GM12865 (cell line): ENCODE data around the gene ALG13.

ENCODE experiments used
- DNase-seq: peaks from one replicate; pipeline ENCODE4 v3.0.0; 2010; ENCODE audit warnings: low read depth
- H3K4me3 ChIP-seq: 2 replicates; pipeline ENCODE4 v1.5.1; 2011; ENCODE audit warnings: mild to moderate bottlenecking, low read depth, low read length, control low read depth
- CTCF ChIP-seq: IDR thresholded peaks from 2 replicates; pipeline ENCODE4 v1.5.1; 2011; ENCODE audit warnings: low read length, control low read depth, low read depth, inconsistent platforms; ENCODE audit not compliant: insufficient read depth; ENCODE audit errors: missing control alignments

Gene ALG13

GRCh38 chrX:111695297-111695880 lies 14.4 kb downstream of the ALG13 start:
- TF ChIP-seq CTCF, result no peak
- no peak for DNase-seq
- H3K4me3 ChIP-seq, result no peak overlapping the region

GRCh38 chrX:111719426-111720210 lies 38.6 kb downstream of the ALG13 start:
- no peak overlapping the region for H3K4me3 ChIP-seq
- DNase-seq, result no peak
- TF ChIP-seq CTCF, result peak; percentile 5

- no peak for TF ChIP-seq CTCF
- no peak for DNase-seq
- no peak overlapping the region for H3K4me3 ChIP-seq
Observed at GRCh38 chrX:111728096-111728495, 47.1 kb downstream of the ALG13 start.

GRCh38 chrX:111731351-111731750 lies 50.4 kb downstream of the ALG13 start:
- TF ChIP-seq CTCF, result no peak
- H3K4me3 ChIP-seq, result no peak overlapping the region
- no peak for DNase-seq

- TF ChIP-seq CTCF, result no peak
- no peak overlapping the region for H3K4me3 ChIP-seq
- no peak for DNase-seq
Observed at GRCh38 chrX:111736571-111736970, 55.6 kb downstream of the ALG13 start.

GRCh38 chrX:111742018-111742417 lies 61.0 kb downstream of the ALG13 start:
- H3K4me3 ChIP-seq, result no peak overlapping the region
- DNase-seq, result no peak
- no peak for TF ChIP-seq CTCF

- DNase-seq, result no peak
- TF ChIP-seq CTCF, result no peak
- H3K4me3 ChIP-seq, result no peak overlapping the region
Observed at GRCh38 chrX:111743316-111743715, 62.3 kb downstream of the ALG13 start.
